DMS 273 (cell line): ENCODE measurements around the gene ZNF440.
"Not testable (repeated sequence)": the region's sequence is repeated elsewhere in the genome, so short reads cannot be mapped to it uniquely, and the experiment has no call there.

Experiments
- DNase-seq: peaks from one replicate; lab custom pipeline; 2025; ENCODE audit not compliant: unreplicated experiment; lab: John Stamatoyannopoulos, UW

The ZNF440 gene

DNA sequence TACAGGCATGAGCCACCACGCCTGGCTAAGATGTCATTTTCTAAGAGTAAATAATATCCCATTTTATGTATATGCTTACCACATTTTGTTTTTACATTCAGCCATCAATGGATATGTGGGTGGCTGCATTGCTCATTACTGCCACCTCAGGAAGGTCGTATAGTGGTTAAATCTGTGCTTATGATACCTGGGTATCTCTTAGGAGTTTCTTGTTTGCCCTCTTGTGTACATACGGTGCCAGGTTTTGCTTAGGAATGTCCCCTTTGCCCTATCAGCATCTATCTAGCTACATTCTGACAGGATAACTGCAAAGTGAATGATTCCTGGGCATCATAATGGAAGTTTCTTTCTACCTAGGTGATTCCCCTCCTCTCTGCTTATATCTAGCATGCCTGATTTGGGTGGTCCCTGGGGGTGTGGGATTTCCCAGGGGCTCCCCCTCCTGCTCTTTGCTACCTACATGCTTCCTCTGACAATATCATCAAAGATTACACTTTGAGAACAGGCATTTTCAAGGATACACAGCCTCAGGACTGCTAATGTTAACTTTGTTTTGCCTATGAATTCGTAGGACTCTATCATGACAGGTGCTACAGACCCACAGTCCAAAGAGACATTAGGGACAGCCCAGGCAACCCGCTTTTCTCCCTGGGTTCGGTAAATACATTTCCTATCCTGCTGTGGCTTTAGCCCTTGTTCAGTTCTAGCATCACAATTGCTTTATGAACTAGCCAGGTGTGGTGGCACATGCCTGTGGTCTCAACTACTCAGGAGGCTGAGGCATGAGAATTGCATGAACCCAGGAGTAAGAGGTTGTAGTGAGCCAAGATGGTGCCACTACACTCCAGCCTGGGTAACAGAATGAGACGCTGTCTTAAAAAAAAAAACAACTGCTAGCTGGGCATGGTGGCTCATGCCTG lies 15.1 kb downstream of the ZNF440 start:
- DNase-seq = not testable (repeated sequence)

- no peak for DNase-seq
These were observed 18.3 kb downstream of the ZNF440 start for GRCh38 chr19:11832253-11832912.

DNA sequence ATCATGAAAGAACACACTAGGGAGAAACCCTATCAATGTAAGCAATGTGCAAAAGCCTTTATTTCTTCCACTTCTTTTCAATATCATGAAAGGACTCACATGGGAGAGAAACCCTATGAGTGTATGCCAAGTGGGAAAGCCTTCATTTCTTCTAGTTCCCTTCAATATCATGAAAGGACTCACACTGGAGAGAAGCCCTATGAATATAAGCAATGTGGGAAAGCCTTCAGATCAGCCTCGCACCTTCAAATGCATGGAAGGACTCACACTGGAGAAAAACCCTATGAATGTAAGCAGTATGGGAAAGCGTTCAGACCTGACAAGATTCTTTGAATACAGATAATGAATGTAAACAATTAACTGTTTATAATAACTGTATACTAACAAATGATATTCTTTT lies 19.5 kb downstream of the ZNF440 start:
- DNase-seq = peak; percentile 6

- DNase-seq = not testable (repeated sequence)
These were observed 21.6 kb downstream of the ZNF440 start for GRCh38 chr19:11835626-11836066.

- DNase-seq = no peak
These were observed 29.6 kb downstream of the ZNF440 start for GRCh38 chr19:11843722-11844121.

- peak; percentile 4 for DNase-seq
These were observed 33.5 kb downstream of the ZNF440 start for GRCh38 chr19:11847615-11848014.

DNA sequence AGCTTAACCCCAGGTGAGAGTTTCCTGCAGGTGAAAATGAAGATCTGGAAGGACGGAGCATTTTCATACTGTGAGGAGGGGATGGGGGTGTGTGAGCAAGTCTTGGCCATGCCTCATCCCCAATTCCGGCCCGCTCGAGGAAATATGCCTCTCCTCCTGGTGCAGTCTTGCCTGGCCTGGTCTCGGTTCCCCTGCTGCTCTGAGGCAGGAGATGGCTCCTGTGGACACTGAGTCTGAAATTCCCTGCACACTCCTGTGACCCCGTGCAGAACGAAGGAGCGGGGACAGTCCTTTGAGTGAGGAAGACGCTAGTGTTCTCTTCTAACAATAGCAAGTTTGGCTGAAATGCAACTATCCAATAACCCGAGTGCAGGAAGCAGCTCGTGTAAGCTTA lies 34.1 kb downstream of the ZNF440 start:
- DNase-seq = no peak

- DNase-seq = peak; percentile 89
These were observed 34.8 kb downstream of the ZNF440 start, which contains the start of gene ZNF439 for GRCh38 chr19:11848594-11849469. TSS of gene ZNF439 (plus strand) at chr19:11848726. CDS start at chr19:11848868, 142 bp downstream.

DNA sequence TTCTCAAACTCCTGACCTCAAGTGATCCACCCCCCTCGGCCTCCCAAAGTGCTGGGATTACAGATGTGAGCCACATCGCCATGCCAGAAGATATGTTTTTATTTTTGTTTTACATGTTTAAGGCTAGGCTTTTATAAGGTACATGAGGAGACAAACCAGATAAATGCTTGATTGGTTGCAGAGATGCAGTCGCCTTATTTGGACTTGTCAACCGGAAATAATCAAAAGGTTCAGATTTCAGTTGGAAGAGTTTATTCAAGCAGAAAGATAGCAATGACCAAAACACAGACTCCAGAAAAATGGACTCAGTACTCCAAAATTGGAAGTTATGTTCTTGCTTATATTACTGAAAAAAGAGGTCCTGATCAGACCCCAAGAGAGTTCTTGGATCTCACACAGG lies 36.2 kb downstream of the ZNF440 start:
- DNase-seq = not testable (repeated sequence)

DNA sequence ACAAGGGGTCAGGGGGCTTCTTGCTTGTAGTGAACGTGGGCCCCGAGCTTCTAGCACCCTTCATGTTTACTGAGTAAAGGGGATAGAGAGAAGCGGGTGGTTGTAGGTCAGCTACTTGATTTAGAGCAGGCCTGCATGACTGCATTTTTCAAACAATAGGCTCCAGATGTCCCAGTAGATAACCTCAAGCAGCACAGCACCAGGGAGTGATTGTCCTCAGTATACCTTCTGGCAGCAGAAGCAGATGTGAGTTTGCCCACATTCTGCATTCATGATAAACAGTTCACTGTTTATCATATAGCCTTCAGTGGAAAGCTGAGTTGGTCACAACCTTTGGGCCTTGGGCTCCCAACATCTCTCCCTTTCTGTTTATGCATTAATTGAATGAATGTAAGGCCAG lies 39.3 kb downstream of the ZNF440 start:
- DNase-seq = no peak

DNA sequence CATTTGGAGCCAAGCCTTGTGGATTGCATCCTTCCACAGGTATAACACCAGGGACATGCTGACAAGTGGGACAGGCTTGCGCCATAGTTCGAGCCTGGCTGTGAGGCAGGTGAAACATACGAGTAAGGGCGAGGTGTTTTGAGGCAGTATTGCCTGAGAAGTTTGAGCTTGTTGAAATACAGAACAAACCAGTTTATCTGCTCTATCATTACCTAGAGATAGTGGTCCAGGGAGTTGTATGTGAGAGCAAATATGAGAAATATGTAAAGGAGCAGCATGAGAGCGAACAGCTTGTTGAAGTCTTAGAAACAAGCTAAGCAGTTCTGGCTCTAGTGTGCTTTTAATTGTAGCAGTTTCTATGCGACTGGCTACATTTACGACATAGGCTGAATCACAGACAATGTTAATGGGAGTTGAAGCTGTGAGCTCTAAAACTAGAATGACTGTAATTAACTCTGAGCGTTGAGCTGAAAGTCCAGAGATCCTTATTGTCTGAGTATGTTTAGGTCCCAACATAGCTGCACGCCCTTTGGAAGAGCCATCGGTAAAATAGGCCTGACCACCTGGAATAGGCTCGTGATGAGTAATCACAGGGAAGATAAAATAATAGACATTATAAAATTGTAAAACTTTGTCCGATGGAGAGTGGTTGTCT lies 42.6 kb downstream of the ZNF440 start:
- no peak for DNase-seq

- DNase-seq = no peak
These were observed 46.6 kb downstream of the ZNF440 start for GRCh38 chr19:11860721-11861120.

DNA sequence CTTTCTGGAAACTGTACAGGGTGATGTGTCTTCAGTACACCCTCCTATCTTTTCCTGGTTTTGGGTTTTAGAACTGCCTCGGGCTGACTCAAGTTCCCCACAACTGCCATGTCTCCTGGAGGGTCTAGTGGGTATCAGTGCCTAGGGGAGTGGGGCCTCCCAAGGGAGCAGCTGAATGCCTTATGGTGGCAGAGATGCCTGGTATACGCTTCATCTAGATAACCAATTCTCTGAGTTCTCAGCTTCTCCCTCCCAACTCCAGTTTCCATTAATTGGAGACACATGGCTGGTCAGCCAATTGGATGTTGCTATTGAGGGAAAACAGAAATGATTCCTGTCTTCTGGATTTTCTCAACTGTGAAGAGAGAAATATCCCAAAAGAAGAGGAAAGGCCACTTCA lies 47.2 kb downstream of the ZNF440 start:
- no peak for DNase-seq

DNA sequence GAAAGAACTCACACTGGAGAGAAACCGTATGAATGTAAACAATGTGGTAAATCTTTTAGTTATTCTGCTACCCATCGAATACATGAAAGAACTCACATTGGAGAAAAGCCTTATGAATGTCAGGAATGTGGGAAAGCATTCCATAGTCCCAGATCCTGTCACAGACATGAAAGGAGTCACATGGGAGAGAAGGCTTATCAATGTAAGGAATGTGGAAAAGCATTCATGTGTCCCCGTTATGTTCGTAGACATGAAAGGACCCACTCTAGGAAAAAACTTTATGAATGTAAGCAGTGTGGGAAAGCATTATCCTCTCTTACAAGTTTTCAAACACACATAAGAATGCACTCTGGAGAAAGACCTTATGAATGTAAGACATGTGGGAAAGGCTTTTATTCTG lies 53.7 kb downstream of the ZNF440 start:
- not testable (repeated sequence) for DNase-seq

GRCh38 chr19:11868188-11868587 lies 54.1 kb downstream of the ZNF440 start:
- no peak for DNase-seq

DNA sequence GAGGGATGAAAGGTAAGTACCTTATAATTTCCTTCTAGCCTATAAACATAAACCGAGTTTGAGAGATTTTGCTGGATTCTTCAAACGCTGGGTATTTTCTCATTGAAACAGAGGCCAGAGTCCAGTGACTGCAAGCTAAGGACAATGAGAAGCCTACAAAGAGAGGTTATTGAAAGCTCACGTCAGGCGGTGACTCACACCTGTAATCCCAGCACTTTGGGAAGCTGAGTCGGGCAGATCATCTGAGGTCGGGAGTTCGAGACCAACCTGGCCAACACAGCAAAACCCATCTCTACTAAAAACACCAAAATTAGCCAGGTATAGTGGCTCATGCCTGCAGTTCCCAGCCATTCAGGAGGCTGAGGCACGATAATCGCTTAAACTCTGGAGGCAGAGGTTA lies 58.6 kb downstream of the ZNF440 start:
- DNase-seq = no peak

- no peak for DNase-seq
These were observed 59.7 kb downstream of the ZNF440 start for GRCh38 chr19:11873762-11874161.

- DNase-seq = peak; percentile 22
These were observed 65.7 kb downstream of the ZNF440 start for GRCh38 chr19:11879687-11880266.

- DNase-seq = no peak
These were observed 66.5 kb downstream of the ZNF440 start for GRCh38 chr19:11880598-11880997.

DNA sequence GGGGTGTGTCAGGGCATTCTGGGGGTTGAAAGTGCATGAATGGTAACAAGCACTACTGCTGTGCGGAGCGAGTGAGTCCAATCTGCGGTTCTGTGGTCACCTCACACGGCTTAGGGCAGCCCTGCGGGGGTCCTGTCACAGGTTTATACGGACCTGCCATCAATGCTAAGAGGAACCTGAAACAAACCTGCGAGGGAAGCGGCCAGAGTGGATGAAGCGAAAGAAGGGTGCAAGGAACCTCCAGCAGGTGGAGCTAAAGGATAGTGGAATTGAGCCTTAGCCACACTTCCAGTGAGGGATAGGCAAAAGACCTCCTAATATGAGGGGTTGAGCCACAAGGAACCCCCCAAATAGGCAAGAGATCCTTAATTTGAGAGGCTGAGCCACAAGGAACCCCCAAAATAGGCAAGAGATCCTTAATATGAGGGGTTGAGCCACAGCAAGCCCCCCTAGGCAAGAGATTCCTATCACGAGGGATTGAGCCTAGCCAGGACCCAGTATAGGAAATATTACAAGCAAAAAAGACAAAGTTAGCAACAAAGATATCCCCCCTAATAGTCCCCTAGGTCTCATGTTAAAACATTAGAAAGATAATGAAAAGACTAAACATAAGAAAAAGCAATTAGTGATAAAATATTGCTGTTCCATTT lies 67.2 kb downstream of the ZNF440 start:
- DNase-seq = peak; percentile 84
